Fibroblast of mammary gland (primary cell): ENCODE results near the gene ZFYVE9.

Experiments
- DNase-seq: peaks from one replicate; pipeline ENCODE4 v3.0.0-alpha.2; 2010; ENCODE audit warnings: low read depth
- H3K4me3 ChIP-seq: 2 replicates; pipeline ENCODE4 v1.5.1; 2011; ENCODE audit warnings: low read depth, mild to moderate bottlenecking, low read length, moderate library complexity; ENCODE audit not compliant: control insufficient read depth
- CTCF ChIP-seq: conservative IDR thresholded peaks from 2 replicates; pipeline ENCODE4 v1.5.1; 2011; ENCODE audit warnings: low read depth, low read length, inconsistent platforms; ENCODE audit not compliant: control insufficient read depth, insufficient read depth

The ZFYVE9 gene

GRCh38 chr1:52332411-52332810, 190.5 kb downstream of the ZFYVE9 start:
- TF ChIP-seq CTCF = no peak
- no peak for DNase-seq
- H3K4me3 ChIP-seq = no peak overlapping the region

- TF ChIP-seq CTCF = no peak
- H3K4me3 ChIP-seq = no peak overlapping the region
- DNase-seq = no peak
Measured at GRCh38 chr1:52334906-52335528, 193.1 kb downstream of the ZFYVE9 start.

GRCh38 chr1:52337439-52337838, 195.6 kb downstream of the ZFYVE9 start:
- DNase-seq = no peak
- no peak for TF ChIP-seq CTCF
- no peak overlapping the region for H3K4me3 ChIP-seq

GRCh38 chr1:52341655-52342260, 199.9 kb downstream of the ZFYVE9 start:
- TF ChIP-seq CTCF = no peak
- no peak for DNase-seq
- no peak overlapping the region for H3K4me3 ChIP-seq

GRCh38 chr1:52343979-52344378, 202.1 kb downstream of the ZFYVE9 start:
- no peak for TF ChIP-seq CTCF
- DNase-seq = no peak
- H3K4me3 ChIP-seq = no peak overlapping the region

- no peak overlapping the region for H3K4me3 ChIP-seq
- no peak for TF ChIP-seq CTCF
- DNase-seq = no peak
Measured at GRCh38 chr1:52345252-52345651, 203.4 kb downstream of the ZFYVE9 start.

GRCh38 chr1:52346653-52347052, 204.8 kb downstream of the ZFYVE9 start:
- no peak for TF ChIP-seq CTCF
- no peak for DNase-seq
- H3K4me3 ChIP-seq = no peak overlapping the region
